ENCODE measurements around the gene IGFL2. TPM values are rescaled to one million over a fixed set of nuclear protein-coding genes. Genes with fewer than 3 reads are reported as not detected.

Gene IGFL2
- total RNA-seq, 1 donor: not detected

GRCh38 chr19:46131485-46132143 lies 16.4 kb upstream of the IGFL2 start:
- Histone ChIP-seq H3K9me3 (ENCODE audit: low read depth, low read length) (no peaks in the 10 kb centered on the region), H3K4me1 (ENCODE audit: insufficient read depth, low read length) (no peaks in the 10 kb centered on the region), H3K4me3 (ENCODE audit: low read length) (no peak overlapping the region), H3K27me3 (ENCODE audit: insufficient read depth, low read length) (peaks cover 40% of the 10 kb centered on the region)

- Histone ChIP-seq H3K4me3 (ENCODE audit: low read length) (no peak overlapping the region), H3K4me1 (ENCODE audit: insufficient read depth, low read length) (no peaks in the 10 kb centered on the region), H3K27me3 (ENCODE audit: insufficient read depth, low read length) (peaks cover 36% of the 10 kb centered on the region), H3K9me3 (ENCODE audit: low read depth, low read length) (no peaks in the 10 kb centered on the region)
These were observed 15.4 kb upstream of the IGFL2 start for GRCh38 chr19:46132508-46133100.

- no peaks in the 10 kb centered on the region for H3K4me1 ChIP-seq (ENCODE audit: insufficient read depth, low read length)
- no peaks in the 10 kb centered on the region for H3K9me3 ChIP-seq (ENCODE audit: low read depth, low read length)
These were observed 14.9 kb upstream of the IGFL2 start for GRCh38 chr19:46133101-46133627.

GRCh38 chr19:46133777-46134241 lies 14.2 kb upstream of the IGFL2 start:
- no peak overlapping the region for H3K4me3 ChIP-seq (ENCODE audit: low read length)
- no peaks in the 10 kb centered on the region for H3K9me3 ChIP-seq (ENCODE audit: low read depth, low read length)
- H3K4me1 ChIP-seq (ENCODE audit: insufficient read depth, low read length): no peaks in the 10 kb centered on the region
- peaks cover 36% of the 10 kb centered on the region for H3K27me3 ChIP-seq (ENCODE audit: insufficient read depth, low read length)

More at GRCh38 chr19:46133101-46133627, 14.9 kb upstream of the IGFL2 start:
- H3K4me3 ChIP-seq (ENCODE audit: low read length): no peak overlapping the region
- H3K27me3 ChIP-seq (ENCODE audit: insufficient read depth, low read length): peaks cover 36% of the 10 kb centered on the region

GRCh38 chr19:46134527-46134926 lies 13.5 kb upstream of the IGFL2 start:
- Histone ChIP-seq H3K4me3 (ENCODE audit: low read length) (no peak overlapping the region), H3K9me3 (ENCODE audit: low read depth, low read length) (no peaks in the 10 kb centered on the region), H3K27me3 (ENCODE audit: insufficient read depth, low read length) (peaks cover 31% of the 10 kb centered on the region), H3K4me1 (ENCODE audit: insufficient read depth, low read length) (no peaks in the 10 kb centered on the region)

GRCh38 chr19:46137915-46138473 lies 10.0 kb upstream of the IGFL2 start:
- H3K4me3 ChIP-seq (ENCODE audit: low read length): no peak overlapping the region
- no peaks in the 10 kb centered on the region for H3K9me3 ChIP-seq (ENCODE audit: low read depth, low read length)
- peaks cover 16% of the 10 kb centered on the region for H3K27me3 ChIP-seq (ENCODE audit: insufficient read depth, low read length)
- no peaks in the 10 kb centered on the region for H3K4me1 ChIP-seq (ENCODE audit: insufficient read depth, low read length)

- no peak overlapping the region for H3K4me3 ChIP-seq (ENCODE audit: low read length)
- H3K4me1 ChIP-seq (ENCODE audit: insufficient read depth, low read length): no peaks in the 10 kb centered on the region
- peaks cover 14% of the 10 kb centered on the region for H3K27me3 ChIP-seq (ENCODE audit: insufficient read depth, low read length)
- H3K9me3 ChIP-seq (ENCODE audit: low read depth, low read length): no peaks in the 10 kb centered on the region
These were observed 6.6 kb upstream of the IGFL2 start for GRCh38 chr19:46141421-46141820.

- peaks cover 14% of the 10 kb centered on the region for H3K27me3 ChIP-seq (ENCODE audit: insufficient read depth, low read length)
- H3K4me1 ChIP-seq (ENCODE audit: insufficient read depth, low read length): no peaks in the 10 kb centered on the region
- H3K4me3 ChIP-seq (ENCODE audit: low read length): no peak overlapping the region
- no peaks in the 10 kb centered on the region for H3K9me3 ChIP-seq (ENCODE audit: low read depth, low read length)
These were observed 5.7 kb upstream of the IGFL2 start for GRCh38 chr19:46142294-46142693.

GRCh38 chr19:46144756-46145155 lies 3.3 kb upstream of the IGFL2 start:
- peaks cover 14% of the 10 kb centered on the region for H3K27me3 ChIP-seq (ENCODE audit: insufficient read depth, low read length)
- H3K4me1 ChIP-seq (ENCODE audit: insufficient read depth, low read length): no peaks in the 10 kb centered on the region
- no peak overlapping the region for H3K4me3 ChIP-seq (ENCODE audit: low read length)
- no peaks in the 10 kb centered on the region for H3K9me3 ChIP-seq (ENCODE audit: low read depth, low read length)

- H3K4me3 ChIP-seq (ENCODE audit: low read length): no peak overlapping the region
- no peaks in the 10 kb centered on the region for H3K9me3 ChIP-seq (ENCODE audit: low read depth, low read length)
- H3K27me3 ChIP-seq (ENCODE audit: insufficient read depth, low read length): peaks cover 16% of the 10 kb centered on the region
- no peaks in the 10 kb centered on the region for H3K4me1 ChIP-seq (ENCODE audit: insufficient read depth, low read length)
These were observed 785 bp upstream of the IGFL2 start for GRCh38 chr19:46147166-46147740.

- H3K4me3 ChIP-seq (ENCODE audit: low read length): no peak overlapping the region
- H3K27me3 ChIP-seq (ENCODE audit: insufficient read depth, low read length): peaks cover 11% of the 10 kb centered on the region
- no peaks in the 10 kb centered on the region for H3K4me1 ChIP-seq (ENCODE audit: insufficient read depth, low read length)
- no peaks in the 10 kb centered on the region for H3K9me3 ChIP-seq (ENCODE audit: low read depth, low read length)
These were observed 2.6 kb downstream of the IGFL2 start for GRCh38 chr19:46150606-46151005.

- no peaks in the 10 kb centered on the region for H3K4me1 ChIP-seq (ENCODE audit: insufficient read depth, low read length)
- no peak overlapping the region for H3K4me3 ChIP-seq (ENCODE audit: low read length)
- peaks cover 15% of the 10 kb centered on the region for H3K27me3 ChIP-seq (ENCODE audit: insufficient read depth, low read length)
- no peaks in the 10 kb centered on the region for H3K9me3 ChIP-seq (ENCODE audit: low read depth, low read length)
These were observed 7.2 kb downstream of the IGFL2 start for GRCh38 chr19:46155237-46155636.

GRCh38 chr19:46159418-46160232 lies 11.6 kb downstream of the IGFL2 start:
- Histone ChIP-seq H3K9me3 (ENCODE audit: low read depth, low read length) (peaks cover 5% of the 10 kb centered on the region), H3K4me1 (ENCODE audit: insufficient read depth, low read length) (no peaks in the 10 kb centered on the region), H3K27me3 (ENCODE audit: insufficient read depth, low read length) (peaks cover 10% of the 10 kb centered on the region), H3K4me3 (ENCODE audit: low read length) (no peak overlapping the region)

GRCh38 chr19:46160233-46160775 lies 12.3 kb downstream of the IGFL2 start:
- no peaks in the 10 kb centered on the region for H3K4me1 ChIP-seq (ENCODE audit: insufficient read depth, low read length)
- peaks cover 5% of the 10 kb centered on the region for H3K9me3 ChIP-seq (ENCODE audit: low read depth, low read length)
- H3K4me3 ChIP-seq (ENCODE audit: low read length): no peak overlapping the region
- H3K27me3 ChIP-seq (ENCODE audit: insufficient read depth, low read length): peaks cover 7% of the 10 kb centered on the region
